AG09319 (cell line): ENCODE data around the gene KRT2.

Source experiments
- DNase-seq: peaks from one replicate; pipeline ENCODE4 v3.0.0-alpha.2; 2010; ENCODE audit warnings: low read depth; ENCODE audit errors: extremely low read depth
- CTCF ChIP-seq: IDR thresholded peaks from 2 replicates; pipeline ENCODE4 v1.5.1; 2011; ENCODE audit warnings: low read depth, mild to moderate bottlenecking, inconsistent platforms, low read length, moderate library complexity

KRT2 gene

GRCh38 chr12:52689936-52690335 is 37.9 kb upstream of the KRT2 start:
- no peak for DNase-seq
- no peak for TF ChIP-seq CTCF

- no peak for TF ChIP-seq CTCF
- no peak for DNase-seq
Observed at GRCh38 chr12:52689239-52689638, 37.2 kb upstream of the KRT2 start.

GRCh38 chr12:52688481-52688880 is 36.5 kb upstream of the KRT2 start:
- no peak for TF ChIP-seq CTCF
- DNase-seq, result no peak

- no peak for TF ChIP-seq CTCF
- no peak for DNase-seq
Observed at GRCh38 chr12:52687497-52688385, 35.7 kb upstream of the KRT2 start.

- TF ChIP-seq CTCF, result no peak
- no peak for DNase-seq
Observed at GRCh38 chr12:52686756-52687487, 34.9 kb upstream of the KRT2 start.

GRCh38 chr12:52686063-52686462 is 34.1 kb upstream of the KRT2 start:
- TF ChIP-seq CTCF, result no peak
- DNase-seq, result no peak

- DNase-seq, result no peak
- TF ChIP-seq CTCF, result no peak
Observed at GRCh38 chr12:52685406-52685890, 33.4 kb upstream of the KRT2 start.
